Natural killer cell (primary cell): Measurements from ENCODE around the gene FOXF2. TPM values are rescaled to one million over a fixed set of nuclear protein-coding genes. Genes with fewer than 3 reads are reported as not detected.

ENCODE experiments used
- ATAC-seq, 3 donors: fragments of 150-1000 bp in 2 of 3; fragments of 200-7000 bp in 1 of 3; cut with Tn5 transposase; 1 replicate in 1 of 3; 2 replicates in 2 of 3; pipeline ENCODE4 v1.10.0; 2021; ENCODE audit warnings: mild to moderate bottlenecking in 2 of 3, moderate library complexity in 2 of 3
- DNase-seq, 2 donors: peaks; one replicate each; pipeline versions ENCODE4 v3.0.0 to v3.0.0-alpha.2; 2013 to 2021; ENCODE audit warnings: mixed read lengths in 1 of 2
- H3K27ac ChIP-seq: one replicate; pipeline ENCODE4 v1.5.1; 2013; ENCODE audit warnings: mild to moderate bottlenecking, low read length
- H3K27me3 ChIP-seq: one replicate; pipeline ENCODE4 v1.6.1; 2013; ENCODE audit warnings: low read length; ENCODE audit not compliant: control insufficient read depth, insufficient read depth
- H3K36me3 ChIP-seq: one replicate; pipeline ENCODE4 v1.6.1; 2013; ENCODE audit warnings: low read length; ENCODE audit not compliant: control insufficient read depth, insufficient read depth
- H3K4me1 ChIP-seq: one replicate; pipeline ENCODE4 v1.6.1; 2013; ENCODE audit warnings: low read length; ENCODE audit not compliant: control insufficient read depth, insufficient read depth
- H3K4me3 ChIP-seq: one replicate; pipeline ENCODE4 v1.5.1; 2013; ENCODE audit warnings: low read length
- H3K9me3 ChIP-seq: one replicate; pipeline ENCODE4 v1.6.1; 2013; ENCODE audit warnings: low read length; ENCODE audit not compliant: control insufficient read depth, insufficient read depth
- H3K27ac Mint-ChIP-seq, 2 donors: one replicate each; pipeline ENCODE4 v1.8.0; 2022; ENCODE audit warnings: mild to moderate bottlenecking in 2 of 2, mixed read lengths in 2 of 2, moderate library complexity in 1 of 2
- H3K27me3 Mint-ChIP-seq, 2 donors: one replicate each; pipeline ENCODE4 v1.8.0; 2022; ENCODE audit warnings: low read depth in 2 of 2, mixed read lengths in 2 of 2
- H3K36me3 Mint-ChIP-seq: one replicate; pipeline ENCODE4 v1.8.0; 2022; ENCODE audit warnings: mixed read lengths
- H3K4me1 Mint-ChIP-seq, 2 donors: one replicate each; pipeline ENCODE4 v1.8.0; 2022; ENCODE audit warnings: mixed read lengths in 2 of 2
- H3K4me3 Mint-ChIP-seq: one replicate; pipeline ENCODE4 v1.8.0; 2022; ENCODE audit warnings: mild to moderate bottlenecking, moderate library complexity, mixed read lengths
- H3K9me3 Mint-ChIP-seq, 2 donors: one replicate each; pipeline ENCODE4 v1.8.0; 2022; ENCODE audit warnings: mixed read lengths in 2 of 2
- CTCF ChIP-seq: fragments of 200-600 bp; IDR thresholded peaks from one replicate; pipeline ENCODE4 v1.8.0; 2022; ENCODE audit warnings: antibody characterized with exemption
- WGBS: methylation state at CpG from one replicate; pipeline ENCODE4 v1.1.7; 2013; ENCODE audit warnings: missing lambda C conversion rate; ENCODE audit not compliant: insufficient coverage; 5-methylcytosine and 5-hydroxymethylcytosine counted together
- intact Hi-C: fragments of 100-400 bp; cut with micrococcal nuclease; formaldehyde crosslinking; loops from one replicate; pipeline ENCODE4 v1.14.2; 2022
- total RNA-seq, 4 donors: library from RNA; stranded (reverse); fragments of 120-200 nt in 1 of 4; gene quantifications; one replicate each; pipeline versions ENCODE4 v1.2.3 to v1.2.4, GENCODE V29; 2013 to 2022

The FOXF2 gene
- total RNA-seq, 3 donors from 2014 or later (not counting 1 experiment from before 2014, with no cell fraction given), result not detected

GRCh38 chr6:1423578-1423977 lies 34.2 kb downstream of the FOXF2 start:
- Mint-ChIP-seq H3K36me3 (no peaks in the 10 kb centered on the region), H3K4me1 (peaks cover 0 to 4% of the 10 kb centered on the region in 2 donors), H3K27ac (no peak overlapping the region), H3K4me3 (no peak overlapping the region), H3K9me3 (no peaks in the 10 kb centered on the region), H3K27me3 (peaks cover 23 to 55% of the 10 kb centered on the region in 2 donors)
- ATAC-seq (no peak), DNase-seq (no peak)
- intact Hi-C loops, result no loop called here
- Histone ChIP-seq H3K27ac (no peak overlapping the region), H3K36me3 (no peaks in the 10 kb centered on the region), H3K27me3 (peaks cover 4% of the 10 kb centered on the region), H3K4me1 (no peaks in the 10 kb centered on the region), H3K9me3 (no peaks in the 10 kb centered on the region), H3K4me3 (no peak overlapping the region)
- no peak for TF ChIP-seq CTCF
- 85% methylated on average over 9 of the region's 9 CpGs for WGBS

GRCh38 chr6:1424306-1424927 lies 35.0 kb downstream of the FOXF2 start:
- peaks cover 4% of the 10 kb centered on the region for H3K27me3 ChIP-seq
- no peaks in the 10 kb centered on the region for H3K4me1 ChIP-seq
- no peak overlapping the region for H3K4me3 ChIP-seq
- Mint-ChIP-seq H3K27me3 (peaks cover 23 to 55% of the 10 kb centered on the region in 2 donors), H3K4me1 (peaks cover 0 to 4% of the 10 kb centered on the region in 2 donors), H3K9me3 (no peaks in the 10 kb centered on the region), H3K27ac (no peak overlapping the region), H3K36me3 (no peaks in the 10 kb centered on the region), H3K4me3 (no peak overlapping the region)
- no peak overlapping the region for H3K27ac ChIP-seq
- intact Hi-C loops, result no loop called here
- 32% methylated on average over 16 of the region's 16 CpGs for WGBS
- no peaks in the 10 kb centered on the region for H3K9me3 ChIP-seq
- no peak for TF ChIP-seq CTCF
- peak in 1 of 3 donors; percentile 61 for ATAC-seq
- H3K36me3 ChIP-seq, result no peaks in the 10 kb centered on the region
- DNase-seq, result peak in 1 of 2 donors; percentile 35

GRCh38 chr6:1426416-1426815 lies 37.0 kb downstream of the FOXF2 start:
- no peak for ATAC-seq
- DNase-seq, result no peak
- Histone ChIP-seq H3K9me3 (no peaks in the 10 kb centered on the region), H3K27me3 (peaks cover 4% of the 10 kb centered on the region), H3K27ac (no peak overlapping the region), H3K4me1 (no peaks in the 10 kb centered on the region), H3K36me3 (no peaks in the 10 kb centered on the region), H3K4me3 (no peak overlapping the region)
- no peak for TF ChIP-seq CTCF
- no peaks in the 10 kb centered on the region for H3K36me3 Mint-ChIP-seq
- peaks cover 21 to 39% of the 10 kb centered on the region in 2 donors for H3K27me3 Mint-ChIP-seq
- no peaks in the 10 kb centered on the region for H3K9me3 Mint-ChIP-seq
- H3K4me3 Mint-ChIP-seq, result no peak overlapping the region
- H3K4me1 Mint-ChIP-seq, result peaks cover 0 to 4% of the 10 kb centered on the region in 2 donors
- WGBS, result 59% methylated on average over 10 of the region's 10 CpGs
- intact Hi-C loops, result no loop called here
- H3K27ac Mint-ChIP-seq, result no peak overlapping the region

- H3K27ac Mint-ChIP-seq, result no peak overlapping the region
- Histone ChIP-seq H3K36me3 (no peaks in the 10 kb centered on the region), H3K9me3 (no peaks in the 10 kb centered on the region), H3K4me3 (no peak overlapping the region), H3K4me1 (no peaks in the 10 kb centered on the region), H3K27me3 (no peaks in the 10 kb centered on the region), H3K27ac (no peak overlapping the region)
- DNase-seq (no peak), ATAC-seq (no peak)
- no peak for TF ChIP-seq CTCF
- WGBS, result 21% methylated on average over 6 of the region's 6 CpGs
- peaks cover 5 to 7% of the 10 kb centered on the region in 2 donors for H3K4me1 Mint-ChIP-seq
- intact Hi-C loops, result loop anchor here (2.0 to 5.0 kb wide), 2 partner anchors 714 to 843 kb away; no protein-coding TSS in a partner anchor
- peaks cover 34 to 42% of the 10 kb centered on the region in 2 donors for H3K27me3 Mint-ChIP-seq
- H3K4me3 Mint-ChIP-seq, result no peak overlapping the region
- no peaks in the 10 kb centered on the region for H3K9me3 Mint-ChIP-seq
- H3K36me3 Mint-ChIP-seq, result no peaks in the 10 kb centered on the region
These were observed 46.4 kb downstream of the FOXF2 start for GRCh38 chr6:1435806-1436205.
